B cell (primary cell): ENCODE results near the gene XYLT1. TPM values are rescaled to one million over a fixed set of nuclear protein-coding genes. Genes with fewer than 3 reads are reported as not detected.

Experiments used
- ATAC-seq: fragments of 200-7000 bp; cut with Tn5 transposase; one replicate; pipeline ENCODE4 v1.10.0; 2021; ENCODE audit warnings: low read depth, mild to moderate bottlenecking, moderate number of reproducible peaks, moderate library complexity
- CTCF ChIA-PET: fragments of 350-600 bp; sonication (Branson Sonifier 250); formaldehyde crosslinking; loops from one replicate; lab custom pipeline; 2021; ENCODE audit warnings: antibody characterized with exemption, inconsistent platforms; lab: Charles Lee
- POLR2A ChIA-PET: fragments of 350-600 bp; sonication (Branson Sonifier 250); formaldehyde crosslinking; loops from one replicate; lab custom pipeline; 2021; ENCODE audit warnings: antibody characterized with exemption; lab: Charles Lee
- DNase-seq: peaks from one replicate; pipeline ENCODE4 v3.0.0; 2013
- H2AFZ ChIP-seq: 2 replicates; pipeline ENCODE4 v1.6.1; 2012; ENCODE audit warnings: mild to moderate bottlenecking, low read depth, low read length; ENCODE audit not compliant: insufficient read depth, poor library complexity, severe bottlenecking
- H3K27ac ChIP-seq, 2 donors: 1 replicate in 1 of 2; 2 replicates in 1 of 2; pipeline ENCODE4 v1.5.1; 2012 to 2013; ENCODE audit warnings: low read length in 2 of 2, mild to moderate bottlenecking in 2 of 2, moderate library complexity in 1 of 2
- H3K27me3 ChIP-seq, 4 experiments: fragments of 200-600 bp in 1 of 4; sonication (generic) in 1 of 4; replicated peaks in 1 of 4; 1 replicate in 2 of 4; 2 replicates in 2 of 4; pipeline versions ENCODE4 v1.6.1 to v1.7.0; 2013 to 2016; ENCODE audit warnings: low read length in 3 of 4, mild to moderate bottlenecking in 2 of 4, mixed read lengths in 1 of 4, moderate library complexity in 1 of 4; ENCODE audit not compliant: insufficient read depth in 4 of 4, control insufficient read depth in 3 of 4; ENCODE audit errors: control extremely low read depth in 1 of 4
- H3K36me3 ChIP-seq, 2 experiments: replicated peaks in 1 of 2; 1 replicate in 1 of 2; 2 replicates in 1 of 2; pipeline versions ENCODE4 v1.6.1 to v1.7.1; 2013; ENCODE audit warnings: low read length in 1 of 2; ENCODE audit not compliant: insufficient read depth in 2 of 2, control insufficient read depth in 1 of 2; ENCODE audit errors: control extremely low read depth in 1 of 2, extremely low read depth in 1 of 2
- H3K4me1 ChIP-seq, 2 donors: fragments of 200-600 bp in 1 of 2; sonication (generic) in 1 of 2; 1 replicate in 1 of 2; 2 replicates in 1 of 2; pipeline versions ENCODE4 v1.5.1 to v1.6.1; 2013 to 2017; ENCODE audit warnings: low read length in 2 of 2; ENCODE audit not compliant: control insufficient read depth in 2 of 2, insufficient read depth in 2 of 2
- H3K4me2 ChIP-seq: replicated peaks from 2 replicates; pipeline ENCODE3; 2012; ENCODE audit warnings: mild to moderate bottlenecking, low read depth, low read length; ENCODE audit not compliant: poor library complexity, severe bottlenecking
- H3K4me3 ChIP-seq, 5 experiments: fragments of 200-600 bp in 1 of 5; sonication (generic) in 1 of 5; 1 replicate in 3 of 5; 2 replicates in 2 of 5; pipeline versions ENCODE4 v1.5.1 to v1.7.0; 2011 to 2016; ENCODE audit warnings: low read length in 4 of 5, mild to moderate bottlenecking in 4 of 5, low read depth in 2 of 5, control low read depth in 1 of 5, moderate library complexity in 1 of 5; ENCODE audit not compliant: insufficient read depth in 1 of 5; ENCODE audit errors: control extremely low read depth in 1 of 5, extremely low read depth in 1 of 5
- H3K79me2 ChIP-seq: fragments of 200-600 bp; sonication (generic); one replicate; pipeline ENCODE4 v1.6.0; 2016; ENCODE audit warnings: low read length; ENCODE audit not compliant: control insufficient read depth, insufficient read depth
- H3K9ac ChIP-seq: fragments of 200-600 bp; sonication (generic); 2 replicates; pipeline ENCODE4 v1.6.1; 2017; ENCODE audit warnings: mild to moderate bottlenecking, low read length, moderate library complexity
- H3K9me3 ChIP-seq, 3 donors: one replicate each; pipeline versions ENCODE4 v1.6.1 to v1.7.1; 2013; ENCODE audit warnings: low read length in 2 of 3; ENCODE audit not compliant: control insufficient read depth in 2 of 3, insufficient read depth in 1 of 3; ENCODE audit errors: control extremely low read depth in 1 of 3
- H4K20me1 ChIP-seq: 2 replicates; pipeline ENCODE4 v1.6.0; 2012; ENCODE audit warnings: mild to moderate bottlenecking, low read length; ENCODE audit not compliant: insufficient read depth, control insufficient read depth, poor library complexity, severe bottlenecking
- H3K27ac Mint-ChIP-seq: one replicate; pipeline ENCODE4 v1.8.0; 2021; ENCODE audit warnings: mixed read lengths
- H3K27me3 Mint-ChIP-seq: one replicate; pipeline ENCODE4 v1.8.0; 2021; ENCODE audit warnings: mixed read lengths
- H3K4me1 Mint-ChIP-seq: one replicate; pipeline ENCODE4 v1.8.0; 2021; ENCODE audit warnings: mixed read lengths
- H3K4me3 Mint-ChIP-seq: one replicate; pipeline ENCODE4 v1.8.0; 2021; ENCODE audit warnings: mixed read lengths
- H3K9me3 Mint-ChIP-seq: one replicate; pipeline ENCODE4 v1.8.0; 2022; ENCODE audit warnings: mixed read lengths; ENCODE audit not compliant: insufficient read depth
- EZH2 ChIP-seq: IDR thresholded peaks from 2 replicates; pipeline ENCODE4 v1.6.1; 2012; ENCODE audit warnings: borderline replicate concordance, low read depth, mild to moderate bottlenecking, moderate library complexity, low read length; ENCODE audit not compliant: insufficient read depth, poor library complexity, severe bottlenecking
- WGBS: methylation state at CpG from one replicate; pipeline ENCODE4 v1.1.5; 2013; ENCODE audit warnings: missing lambda C conversion rate; ENCODE audit not compliant: insufficient coverage; 5-methylcytosine and 5-hydroxymethylcytosine counted together
- intact Hi-C: fragments of 100-400 bp; cut with micrococcal nuclease; formaldehyde crosslinking; loops from one replicate; pipeline ENCODE4 v1.10.0; 2022
- polyA plus RNA-seq: library from polyadenylated mRNA; depleted of rRNA; stranded (reverse); fragments of >200 nt; gene quantifications from 2 replicates; pipeline ENCODE4 v1.2.3, GENCODE V29; 2012
- total RNA-seq, 2 donors: library from RNA; stranded (reverse); fragments of 120-200 nt in 1 of 2; gene quantifications; 1 replicate in 1 of 2; 2 replicates in 1 of 2; pipeline versions ENCODE4 v1.2.3 to v1.2.4, GENCODE V29; 2013 to 2022
- TF ChIP-seq, protein P1 (sequence below): fragments of 200-600 bp; IDR thresholded peaks from one replicate; pipeline ENCODE4 v1.8.0; 2022; ENCODE audit warnings: antibody characterized with exemption, mild to moderate bottlenecking

Gene XYLT1
- total and polyA plus RNA-seq, 2 donors (not counting 1 experiment from before 2014, with no cell fraction given), result 8.7 to 59.6 TPM

GRCh38 chr16:17448640-17449638, 21.8 kb downstream of the XYLT1 start:
- WGBS, result 7% methylated on average over 12 of the region's 15 CpGs
- no peak overlapping the region for H3K9ac ChIP-seq
- H3K27ac ChIP-seq, result peak overlapping the region; percentile 73 to 84
- peaks cover 34 to 47% of the 10 kb centered on the region in 2 donors for H3K4me1 ChIP-seq
- Mint-ChIP-seq H3K9me3 (peaks cover under 1% of the 10 kb centered on the region), H3K27me3 (no peaks in the 10 kb centered on the region), H3K4me3 (peak overlapping the region; percentile 64), H3K27ac (peak overlapping the region; percentile 76), H3K4me1 (peaks cover 46% of the 10 kb centered on the region)
- ChIA-PET CTCF (interaction anchor here (1.3 to 2.1 kb wide), 4 partner anchors 13 to 25 kb away, joined by 3 to 5 read pairs (median 4); no protein-coding TSS in a partner anchor), POLR2A (interaction anchor here (1.1 kb wide), 1 partner anchor 25 kb away, joined by 3 read pairs; no protein-coding TSS in a partner anchor)
- peak; percentile 60 for ATAC-seq
- peaks cover 38% of the 10 kb centered on the region for H3K79me2 ChIP-seq
- H3K4me3 ChIP-seq, result peak overlapping the region in 1 of 5 experiments; percentile 18
- peak; percentile 71 for DNase-seq
- peaks cover 0 to 14% of the 10 kb centered on the region in 2 experiments for H3K36me3 ChIP-seq
- H3K27me3 ChIP-seq, result no peaks in the 10 kb centered on the region
- intact Hi-C loops, result loop anchor here (5.0 kb wide), 1 partner anchor 78 kb away; no protein-coding TSS in a partner anchor
- peaks cover 14% of the 10 kb centered on the region for H4K20me1 ChIP-seq
- peak overlapping the region; percentile 6 for H2AFZ ChIP-seq
- TF ChIP-seq EZH2, result no peak
- TF ChIP-seq, protein P1, sequence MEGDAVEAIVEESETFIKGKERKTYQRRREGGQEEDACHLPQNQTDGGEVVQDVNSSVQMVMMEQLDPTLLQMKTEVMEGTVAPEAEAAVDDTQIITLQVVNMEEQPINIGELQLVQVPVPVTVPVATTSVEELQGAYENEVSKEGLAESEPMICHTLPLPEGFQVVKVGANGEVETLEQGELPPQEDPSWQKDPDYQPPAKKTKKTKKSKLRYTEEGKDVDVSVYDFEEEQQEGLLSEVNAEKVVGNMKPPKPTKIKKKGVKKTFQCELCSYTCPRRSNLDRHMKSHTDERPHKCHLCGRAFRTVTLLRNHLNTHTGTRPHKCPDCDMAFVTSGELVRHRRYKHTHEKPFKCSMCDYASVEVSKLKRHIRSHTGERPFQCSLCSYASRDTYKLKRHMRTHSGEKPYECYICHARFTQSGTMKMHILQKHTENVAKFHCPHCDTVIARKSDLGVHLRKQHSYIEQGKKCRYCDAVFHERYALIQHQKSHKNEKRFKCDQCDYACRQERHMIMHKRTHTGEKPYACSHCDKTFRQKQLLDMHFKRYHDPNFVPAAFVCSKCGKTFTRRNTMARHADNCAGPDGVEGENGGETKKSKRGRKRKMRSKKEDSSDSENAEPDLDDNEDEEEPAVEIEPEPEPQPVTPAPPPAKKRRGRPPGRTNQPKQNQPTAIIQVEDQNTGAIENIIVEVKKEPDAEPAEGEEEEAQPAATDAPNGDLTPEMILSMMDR, result no peak
- H3K4me2 ChIP-seq, result peak overlapping the region; percentile 67
- H3K9me3 ChIP-seq, result peaks cover 0 to 2% (median 0%) of the 10 kb centered on the region in 3 donors
